Measurements from ENCODE around the gene SFT2D1. TPM values are rescaled to one million over a fixed set of nuclear protein-coding genes. Genes with fewer than 3 reads are reported as not detected.

The SFT2D1 gene
- total RNA-seq, 1 experiment from 2014 or later: 119 TPM

DNA sequence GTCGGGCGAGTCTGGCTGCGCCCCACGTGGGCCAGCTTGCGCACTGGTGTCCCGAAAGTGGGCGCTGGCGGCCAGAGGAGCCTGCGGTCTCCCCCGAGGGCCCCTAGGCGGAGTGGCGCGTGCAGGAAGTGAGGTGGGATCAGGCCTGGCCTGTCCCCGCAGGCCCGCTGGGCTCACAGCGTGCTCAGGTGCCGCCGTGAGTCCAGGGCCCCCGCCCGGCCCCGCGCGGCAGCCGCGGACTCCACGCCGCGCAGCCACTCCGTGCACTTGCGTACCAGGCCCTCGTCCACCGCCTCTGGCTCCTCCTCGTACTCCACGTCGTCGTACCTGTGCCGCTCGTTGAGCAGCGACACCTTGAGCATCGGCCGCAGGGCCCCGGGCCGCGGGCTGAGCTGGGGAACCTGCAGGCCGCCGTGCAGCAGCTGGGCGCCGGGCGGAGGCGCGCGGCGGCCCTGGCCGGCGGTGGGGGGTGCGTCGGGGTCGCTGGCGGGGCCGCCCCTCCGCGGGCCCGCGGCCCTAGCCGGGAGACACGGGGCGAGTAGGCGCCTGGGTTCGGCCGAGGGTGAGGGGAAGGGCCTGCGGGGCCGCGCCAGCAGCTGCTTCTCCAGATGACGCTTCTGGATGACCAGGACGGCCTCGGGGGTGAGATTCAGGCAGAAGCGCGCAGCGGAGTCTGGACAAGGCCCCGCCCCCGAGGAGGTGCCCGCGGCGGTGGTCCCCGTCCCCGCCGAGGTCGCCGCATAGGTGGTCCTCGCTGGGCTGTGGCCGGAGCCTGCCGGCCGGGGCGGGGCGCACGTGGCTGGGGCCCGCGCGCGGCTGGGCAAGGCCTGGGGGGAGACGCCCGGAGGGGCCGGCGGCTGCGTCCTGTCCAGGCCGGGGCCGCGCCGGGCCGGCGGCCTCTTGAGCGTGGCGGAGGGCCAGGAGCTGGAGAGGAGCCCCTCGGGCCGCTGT, 35.0 kb downstream of the SFT2D1 start:
- Histone ChIP-seq H3K9me3 (ENCODE audit: low read length) (no peaks in the 10 kb centered on the region), H3K4me2 (ENCODE audit: low read depth, low read length, poor library complexity, severe bottlenecking) (no peak overlapping the region), H3K79me2 (ENCODE audit: low read length) (no peaks in the 10 kb centered on the region), H3K4me3 (ENCODE audit: low read length) (no peak overlapping the region), H3K27ac (ENCODE audit: low read length) (no peak overlapping the region), H3K4me1 (ENCODE audit: low read length) (peaks cover 6% of the 10 kb centered on the region), H3K27me3 (ENCODE audit: low read length) (no peaks in the 10 kb centered on the region), H3K36me3 (ENCODE audit: insufficient read depth, low read length) (no peaks in the 10 kb centered on the region), H3K9me2 (replicated peaks; ENCODE audit: insufficient read depth, low read length) (no peaks in the 10 kb centered on the region), H2AFZ (ENCODE audit: low read length) (no peak overlapping the region), H4K20me1 (ENCODE audit: insufficient read depth, low read depth, low read length) (no peaks in the 10 kb centered on the region), H3K9ac (ENCODE audit: low read length) (no peak overlapping the region)
- DNase-seq: no peak

DNA sequence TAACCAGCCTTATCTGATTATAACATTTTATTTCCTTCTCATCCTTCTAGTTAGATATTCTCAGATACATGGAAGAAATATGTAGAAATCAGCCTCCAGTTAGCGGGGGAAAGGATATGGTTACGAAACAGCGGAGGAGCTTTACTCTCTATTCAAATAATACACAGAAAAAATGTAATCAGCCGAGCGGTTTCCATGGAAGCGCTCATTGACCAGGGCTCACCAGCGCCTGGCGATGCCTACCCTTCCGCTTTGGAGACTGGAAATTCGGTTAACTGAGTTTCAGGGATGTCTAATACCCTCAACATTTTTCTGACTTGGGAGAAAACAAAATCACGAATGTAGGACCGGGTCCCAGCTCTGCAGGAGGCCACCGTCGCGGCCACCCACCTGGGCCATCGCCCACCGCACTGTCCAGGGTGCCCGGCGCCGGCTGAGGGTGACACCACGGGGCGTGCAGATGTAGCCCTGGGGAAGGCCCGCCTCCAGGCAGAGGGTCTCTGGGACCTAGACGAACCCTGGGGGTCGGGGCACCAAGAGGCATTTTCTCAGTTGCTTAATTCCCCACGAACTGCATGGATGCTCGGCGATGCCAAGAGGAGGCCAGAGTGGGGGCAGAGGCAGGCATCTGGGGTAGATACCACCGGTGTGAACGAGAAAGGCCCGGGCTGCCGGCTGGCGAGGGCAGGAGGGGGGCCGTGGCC, 35.8 kb downstream of the SFT2D1 start:
- Histone ChIP-seq H3K4me2 (ENCODE audit: low read depth, low read length, poor library complexity, severe bottlenecking) (no peak overlapping the region), H3K4me3 (ENCODE audit: low read length) (no peak overlapping the region)

DNA sequence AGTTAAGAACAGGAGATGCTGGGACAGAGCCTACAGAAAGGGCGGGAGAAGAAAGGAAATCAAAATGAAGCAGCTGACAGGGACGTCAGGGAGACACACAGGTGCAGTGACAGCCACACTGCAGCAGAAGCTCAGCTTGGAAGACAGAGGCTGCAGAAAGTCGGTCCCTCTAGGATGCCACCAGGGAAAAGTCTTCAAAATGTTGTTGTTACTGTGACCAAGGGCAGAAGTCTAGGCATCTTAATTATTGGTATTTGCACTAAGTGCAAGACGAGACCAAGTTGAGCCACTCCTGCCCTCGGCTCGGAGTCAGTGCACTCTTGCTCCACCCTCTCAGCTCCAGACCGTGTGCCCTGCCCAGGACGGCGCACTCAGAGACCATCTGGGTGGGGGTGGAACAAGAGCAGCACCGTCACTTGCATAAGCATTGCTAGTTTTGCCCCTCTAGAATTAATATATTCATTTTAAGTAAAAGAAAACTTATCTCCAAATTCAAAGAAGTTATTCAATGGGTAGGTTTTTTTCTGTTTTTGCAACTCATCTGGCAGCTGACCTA, 36.7 kb downstream of the SFT2D1 start:
- no peaks in the 10 kb centered on the region for H3K27me3 ChIP-seq (ENCODE audit: low read length)
- DNase-seq: no peak
- H2AFZ ChIP-seq (ENCODE audit: low read length): no peak overlapping the region
- H3K4me3 ChIP-seq (ENCODE audit: low read length): no peak overlapping the region
- peaks cover 6% of the 10 kb centered on the region for H3K4me1 ChIP-seq (ENCODE audit: low read length)
- no peak overlapping the region for H3K9ac ChIP-seq (ENCODE audit: low read length)
- H3K27ac ChIP-seq (ENCODE audit: low read length): no peak overlapping the region
- H3K79me2 ChIP-seq (ENCODE audit: low read length): no peaks in the 10 kb centered on the region
- no peaks in the 10 kb centered on the region for H3K9me2 ChIP-seq (replicated peaks; ENCODE audit: insufficient read depth, low read length)
- H3K36me3 ChIP-seq (ENCODE audit: insufficient read depth, low read length): no peaks in the 10 kb centered on the region
- H3K4me2 ChIP-seq (ENCODE audit: low read depth, low read length, poor library complexity, severe bottlenecking): no peak overlapping the region
- no peaks in the 10 kb centered on the region for H4K20me1 ChIP-seq (ENCODE audit: insufficient read depth, low read depth, low read length)
- H3K9me3 ChIP-seq (ENCODE audit: low read length): no peaks in the 10 kb centered on the region

More for the DNA sequence above, 35.8 kb downstream of the SFT2D1 start:
- no peak for DNase-seq
- H3K79me2 ChIP-seq (ENCODE audit: low read length): no peaks in the 10 kb centered on the region
- no peaks in the 10 kb centered on the region for H3K9me3 ChIP-seq (ENCODE audit: low read length)
- no peak overlapping the region for H3K9ac ChIP-seq (ENCODE audit: low read length)
- peaks cover 6% of the 10 kb centered on the region for H3K4me1 ChIP-seq (ENCODE audit: low read length)
- H3K27me3 ChIP-seq (ENCODE audit: low read length): no peaks in the 10 kb centered on the region
- no peaks in the 10 kb centered on the region for H3K9me2 ChIP-seq (replicated peaks; ENCODE audit: insufficient read depth, low read length)
- H3K27ac ChIP-seq (ENCODE audit: low read length): no peak overlapping the region
- no peaks in the 10 kb centered on the region for H4K20me1 ChIP-seq (ENCODE audit: insufficient read depth, low read depth, low read length)
- H3K36me3 ChIP-seq (ENCODE audit: insufficient read depth, low read length): no peaks in the 10 kb centered on the region
- H2AFZ ChIP-seq (ENCODE audit: low read length): no peak overlapping the region

DNA sequence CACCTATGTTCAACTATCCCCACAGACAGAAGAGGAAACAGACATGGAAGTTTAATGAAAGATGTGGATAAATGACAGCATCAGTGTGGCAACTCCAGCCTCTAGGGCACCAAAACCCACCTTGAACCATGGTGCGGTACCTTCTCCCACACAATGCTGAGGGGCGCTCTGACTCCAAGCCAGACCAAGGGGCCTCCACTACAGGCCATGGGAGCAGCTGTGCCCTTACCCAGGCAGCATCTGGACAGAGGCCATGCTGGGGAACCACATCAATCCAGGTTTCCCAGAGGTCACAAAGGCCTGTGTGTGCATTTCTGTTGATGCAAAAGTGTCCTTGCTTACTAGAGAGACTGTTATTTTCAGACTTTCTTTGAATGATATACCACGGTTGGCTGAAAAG, 38.2 kb downstream of the SFT2D1 start:
- H3K4me2 ChIP-seq (ENCODE audit: low read depth, low read length, poor library complexity, severe bottlenecking): no peak overlapping the region
- H3K4me1 ChIP-seq (ENCODE audit: low read length): peaks cover 6% of the 10 kb centered on the region
- H3K36me3 ChIP-seq (ENCODE audit: insufficient read depth, low read length): no peaks in the 10 kb centered on the region
- no peaks in the 10 kb centered on the region for H3K27me3 ChIP-seq (ENCODE audit: low read length)
- H2AFZ ChIP-seq (ENCODE audit: low read length): no peak overlapping the region
- no peaks in the 10 kb centered on the region for H4K20me1 ChIP-seq (ENCODE audit: insufficient read depth, low read depth, low read length)
- H3K79me2 ChIP-seq (ENCODE audit: low read length): no peaks in the 10 kb centered on the region
- DNase-seq: no peak
- H3K9ac ChIP-seq (ENCODE audit: low read length): no peak overlapping the region
- no peaks in the 10 kb centered on the region for H3K9me3 ChIP-seq (ENCODE audit: low read length)
- H3K9me2 ChIP-seq (replicated peaks; ENCODE audit: insufficient read depth, low read length): no peaks in the 10 kb centered on the region
- H3K27ac ChIP-seq (ENCODE audit: low read length): no peak overlapping the region
- H3K4me3 ChIP-seq (ENCODE audit: low read length): no peak overlapping the region

DNA sequence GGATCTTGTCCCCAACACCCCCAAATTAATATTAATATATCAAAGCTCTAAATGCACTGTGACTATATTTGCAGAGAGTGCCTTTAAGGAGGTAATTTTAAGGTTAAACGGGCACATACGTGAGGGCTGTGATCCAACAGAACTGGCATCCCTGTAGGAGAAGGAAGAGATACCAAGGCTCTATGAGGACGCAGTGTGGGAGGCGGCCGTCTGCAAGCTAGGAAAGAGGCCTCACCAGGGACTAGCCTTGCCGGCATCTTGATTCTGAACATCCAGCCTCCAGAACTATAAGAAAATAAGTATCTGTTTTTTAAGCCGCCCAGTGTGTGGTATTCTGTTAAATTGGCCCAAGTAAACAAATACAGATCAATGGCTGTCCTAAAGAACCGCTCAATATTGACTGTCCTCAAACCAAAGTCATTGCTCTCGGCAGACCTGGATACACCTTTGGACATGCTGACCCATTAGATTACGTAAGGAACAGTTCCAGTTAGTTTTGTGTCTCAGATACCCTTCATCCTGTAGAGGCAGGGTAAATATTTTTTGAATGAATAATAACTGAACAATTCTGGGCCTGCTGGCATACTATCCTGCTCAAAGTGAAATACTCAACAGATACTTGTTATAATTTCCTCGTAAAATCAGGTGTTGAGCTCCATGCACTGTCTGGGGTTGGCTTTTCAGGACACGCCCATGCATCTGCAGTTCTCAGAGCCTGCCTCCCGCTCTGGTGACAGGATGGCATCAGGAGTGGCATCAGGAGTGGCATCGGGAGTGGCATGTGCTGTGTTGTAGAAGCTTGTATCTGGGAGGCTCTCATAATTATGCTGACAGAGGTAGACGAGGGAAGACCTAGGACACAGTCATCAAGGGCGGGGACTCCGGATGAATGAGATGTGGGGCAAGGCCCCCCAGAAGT, 40.5 kb downstream of the SFT2D1 start:
- H3K27me3 ChIP-seq (ENCODE audit: low read length): no peaks in the 10 kb centered on the region
- no peak overlapping the region for H3K4me3 ChIP-seq (ENCODE audit: low read length)
- peaks cover 4% of the 10 kb centered on the region; the same call in 1 of the 2 replicates for H3K4me1 ChIP-seq (ENCODE audit: low read length)
- H3K9me3 ChIP-seq (ENCODE audit: low read length): no peaks in the 10 kb centered on the region
- H4K20me1 ChIP-seq (ENCODE audit: insufficient read depth, low read depth, low read length): no peaks in the 10 kb centered on the region
- no peak for DNase-seq
- no peak overlapping the region for H2AFZ ChIP-seq (ENCODE audit: low read length)
- H3K36me3 ChIP-seq (ENCODE audit: insufficient read depth, low read length): no peaks in the 10 kb centered on the region
- H3K9me2 ChIP-seq (replicated peaks; ENCODE audit: insufficient read depth, low read length): no peaks in the 10 kb centered on the region
- no peak overlapping the region for H3K27ac ChIP-seq (ENCODE audit: low read length)
- H3K4me2 ChIP-seq (ENCODE audit: low read depth, low read length, poor library complexity, severe bottlenecking): no peak overlapping the region
- H3K9ac ChIP-seq (ENCODE audit: low read length): no peak overlapping the region
- H3K79me2 ChIP-seq (ENCODE audit: low read length): no peaks in the 10 kb centered on the region

DNA sequence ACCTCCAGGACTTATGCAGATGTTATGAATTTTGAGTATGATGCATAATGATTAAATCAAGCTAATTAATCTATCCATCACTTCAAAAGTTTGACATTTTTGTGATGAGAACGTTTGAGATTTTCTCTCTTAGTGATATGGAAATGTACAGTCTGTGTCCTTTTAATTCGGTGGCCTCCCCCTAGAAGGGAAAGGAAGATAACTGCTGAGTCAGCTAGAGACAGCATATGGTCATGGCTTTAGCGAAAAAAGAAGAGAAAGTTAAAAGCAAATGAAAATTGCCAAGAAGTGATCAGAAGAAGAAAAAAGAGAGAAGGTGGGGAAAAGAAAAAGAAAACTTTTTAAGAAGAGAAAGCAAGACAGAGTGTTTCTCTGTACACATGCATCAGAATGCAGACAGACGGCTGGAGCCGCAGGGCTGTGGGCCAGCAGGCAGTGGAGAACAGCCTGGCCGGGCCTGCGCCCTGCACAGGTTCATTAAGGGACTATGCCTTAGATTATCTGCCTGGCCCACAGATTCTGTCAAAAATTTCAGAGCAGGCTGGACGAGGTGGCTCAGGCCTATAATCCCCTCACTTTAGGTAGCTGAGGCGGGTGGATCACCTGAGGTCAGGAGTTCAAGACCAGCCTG, 41.9 kb downstream of the SFT2D1 start:
- Histone ChIP-seq H3K4me2 (ENCODE audit: low read depth, low read length, poor library complexity, severe bottlenecking) (no peak overlapping the region), H3K9me2 (replicated peaks; ENCODE audit: insufficient read depth, low read length) (no peaks in the 10 kb centered on the region), H3K36me3 (ENCODE audit: insufficient read depth, low read length) (no peaks in the 10 kb centered on the region), H3K27ac (ENCODE audit: low read length) (no peak overlapping the region), H3K9me3 (ENCODE audit: low read length) (no peaks in the 10 kb centered on the region), H4K20me1 (ENCODE audit: insufficient read depth, low read depth, low read length) (no peaks in the 10 kb centered on the region), H3K9ac (ENCODE audit: low read length) (no peak overlapping the region), H3K4me3 (ENCODE audit: low read length) (no peak overlapping the region), H3K79me2 (ENCODE audit: low read length) (no peaks in the 10 kb centered on the region), H2AFZ (ENCODE audit: low read length) (no peak overlapping the region), H3K27me3 (ENCODE audit: low read length) (no peaks in the 10 kb centered on the region), H3K4me1 (ENCODE audit: low read length) (peaks cover 16% of the 10 kb centered on the region)
- no peak for DNase-seq

DNA sequence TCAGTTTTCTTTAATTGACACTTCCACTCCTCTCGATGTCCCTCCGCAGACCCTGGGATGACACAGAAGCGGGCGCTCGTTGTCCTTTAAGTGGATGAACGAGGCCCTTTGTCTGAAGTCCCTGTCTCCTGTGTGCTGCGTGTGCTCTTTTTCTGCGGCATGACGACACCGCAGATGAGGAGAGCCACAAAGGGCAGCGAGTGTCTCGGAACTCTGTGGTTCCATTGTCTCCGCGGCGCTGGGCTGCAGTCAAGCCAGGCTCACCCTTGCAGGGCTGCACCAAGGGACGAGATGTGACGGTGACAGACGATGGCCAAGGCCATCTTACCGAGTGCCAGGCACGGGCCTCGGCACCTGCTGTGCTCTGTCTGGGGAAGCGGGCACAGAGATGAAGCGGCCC, 44.7 kb downstream of the SFT2D1 start:
- Histone ChIP-seq H2AFZ (ENCODE audit: low read length) (no peak overlapping the region), H3K4me1 (ENCODE audit: low read length) (peaks cover 38% of the 10 kb centered on the region), H3K27ac (ENCODE audit: low read length) (no peak overlapping the region), H4K20me1 (ENCODE audit: insufficient read depth, low read depth, low read length) (no peaks in the 10 kb centered on the region), H3K9ac (ENCODE audit: low read length) (no peak overlapping the region), H3K9me2 (replicated peaks; ENCODE audit: insufficient read depth, low read length) (no peaks in the 10 kb centered on the region), H3K79me2 (ENCODE audit: low read length) (no peaks in the 10 kb centered on the region), H3K9me3 (ENCODE audit: low read length) (no peaks in the 10 kb centered on the region), H3K4me3 (ENCODE audit: low read length) (no peak overlapping the region), H3K36me3 (ENCODE audit: insufficient read depth, low read length) (no peaks in the 10 kb centered on the region), H3K27me3 (ENCODE audit: low read length) (no peaks in the 10 kb centered on the region), H3K4me2 (ENCODE audit: low read depth, low read length, poor library complexity, severe bottlenecking) (no peak overlapping the region)
- no peak for DNase-seq

Data from Karpas-422 (cell line).